ENCODE measurements around the gene KBTBD13.

GRCh38 chr15:65077981-65078352 lies 1.4 kb downstream of the KBTBD13 start:
- TF ChIP-seq EP300 (IDR thresholded peaks at IDR 0.05): no peak
- peak in 5 of 7 experiments; percentile 44 to 63 (median 52) for TF ChIP-seq CTCF (IDR thresholded peaks at IDR 0.05)
